ENCODE data around the gene STXBP6.

GRCh38 chr14:25015761-25016160 is 34.2 kb downstream of the STXBP6 start:
- TF ChIP-seq RARB (CRISPR knock-in tag; IDR thresholded peaks at IDR 0.05): no peak
- TF ChIP-seq TOX (CRISPR knock-in tag; IDR thresholded peaks at IDR 0.05; ENCODE audit: borderline replicate concordance): no peak
- no peak for TF ChIP-seq GLIS3 (CRISPR knock-in tag; IDR thresholded peaks at IDR 0.05)
- TF ChIP-seq PPARA (CRISPR knock-in tag; IDR thresholded peaks at IDR 0.05; ENCODE audit: borderline replicate concordance): no peak
- TF ChIP-seq, protein P1, sequence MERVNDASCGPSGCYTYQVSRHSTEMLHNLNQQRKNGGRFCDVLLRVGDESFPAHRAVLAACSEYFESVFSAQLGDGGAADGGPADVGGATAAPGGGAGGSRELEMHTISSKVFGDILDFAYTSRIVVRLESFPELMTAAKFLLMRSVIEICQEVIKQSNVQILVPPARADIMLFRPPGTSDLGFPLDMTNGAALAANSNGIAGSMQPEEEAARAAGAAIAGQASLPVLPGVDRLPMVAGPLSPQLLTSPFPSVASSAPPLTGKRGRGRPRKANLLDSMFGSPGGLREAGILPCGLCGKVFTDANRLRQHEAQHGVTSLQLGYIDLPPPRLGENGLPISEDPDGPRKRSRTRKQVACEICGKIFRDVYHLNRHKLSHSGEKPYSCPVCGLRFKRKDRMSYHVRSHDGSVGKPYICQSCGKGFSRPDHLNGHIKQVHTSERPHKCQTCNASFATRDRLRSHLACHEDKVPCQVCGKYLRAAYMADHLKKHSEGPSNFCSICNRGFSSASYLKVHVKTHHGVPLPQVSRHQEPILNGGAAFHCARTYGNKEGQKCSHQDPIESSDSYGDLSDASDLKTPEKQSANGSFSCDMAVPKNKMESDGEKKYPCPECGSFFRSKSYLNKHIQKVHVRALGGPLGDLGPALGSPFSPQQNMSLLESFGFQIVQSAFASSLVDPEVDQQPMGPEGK (CRISPR knock-in tag; IDR thresholded peaks at IDR 0.05; ENCODE audit: borderline replicate concordance): no peak
- TF ChIP-seq, protein P2, sequence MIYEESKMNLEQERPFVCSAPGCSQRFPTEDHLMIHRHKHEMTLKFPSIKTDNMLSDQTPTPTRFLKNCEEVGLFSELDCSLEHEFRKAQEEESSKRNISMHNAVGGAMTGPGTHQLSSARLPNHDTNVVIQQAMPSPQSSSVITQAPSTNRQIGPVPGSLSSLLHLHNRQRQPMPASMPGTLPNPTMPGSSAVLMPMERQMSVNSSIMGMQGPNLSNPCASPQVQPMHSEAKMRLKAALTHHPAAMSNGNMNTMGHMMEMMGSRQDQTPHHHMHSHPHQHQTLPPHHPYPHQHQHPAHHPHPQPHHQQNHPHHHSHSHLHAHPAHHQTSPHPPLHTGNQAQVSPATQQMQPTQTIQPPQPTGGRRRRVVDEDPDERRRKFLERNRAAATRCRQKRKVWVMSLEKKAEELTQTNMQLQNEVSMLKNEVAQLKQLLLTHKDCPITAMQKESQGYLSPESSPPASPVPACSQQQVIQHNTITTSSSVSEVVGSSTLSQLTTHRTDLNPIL (CRISPR knock-in tag; IDR thresholded peaks at IDR 0.05; ENCODE audit: low read depth): no peak
- no peak for TF ChIP-seq BACH2 (CRISPR knock-in tag; IDR thresholded peaks at IDR 0.05; ENCODE audit: borderline replicate concordance)
